T-helper 2 cell treated with Interferon-gamma antibody and Interleukin-4, amounts not matched to agents 5 μg/mL and 100 μg/mL, for 36 hours (primary cell): ENCODE measurements around the gene HOXA6.

Source experiments
- DNase-seq: peaks from one replicate; pipeline ENCODE4 v3.0.0; 2021; ENCODE audit warnings: low spot score
- H3K27ac Mint-ChIP-seq: one replicate; pipeline ENCODE4 v1.8.0; 2021; ENCODE audit warnings: mild to moderate bottlenecking, mixed read lengths
- H3K27me3 Mint-ChIP-seq: one replicate; pipeline ENCODE4 v1.8.0; 2021; ENCODE audit warnings: low read depth, mixed read lengths
- H3K36me3 Mint-ChIP-seq: one replicate; pipeline ENCODE4 v1.8.0; 2021; ENCODE audit warnings: low read depth, mixed read lengths
- H3K4me1 Mint-ChIP-seq: one replicate; pipeline ENCODE4 v1.8.0; 2021; ENCODE audit warnings: low read depth, mixed read lengths
- H3K4me3 Mint-ChIP-seq: one replicate; pipeline ENCODE4 v1.8.0; 2022; ENCODE audit warnings: mild to moderate bottlenecking, moderate library complexity, mixed read lengths
- H3K9me3 Mint-ChIP-seq: one replicate; pipeline ENCODE4 v1.8.0; 2021; ENCODE audit warnings: mixed read lengths

Gene HOXA6

GRCh38 chr7:27179503-27180430, 32.2 kb upstream of the HOXA6 start:
- peak; percentile 33 for DNase-seq
- H3K4me1 Mint-ChIP-seq, result peaks cover 8% of the 10 kb centered on the region
- H3K4me3 Mint-ChIP-seq, result peak overlapping the region; percentile 29
- H3K9me3 Mint-ChIP-seq, result no peaks in the 10 kb centered on the region
- H3K27me3 Mint-ChIP-seq, result peaks cover 77% of the 10 kb centered on the region
- peaks cover 2% of the 10 kb centered on the region for H3K36me3 Mint-ChIP-seq
- H3K27ac Mint-ChIP-seq, result no peak overlapping the region

GRCh38 chr7:27179030-27179429, 31.5 kb upstream of the HOXA6 start:
- peaks cover 78% of the 10 kb centered on the region for H3K27me3 Mint-ChIP-seq
- DNase-seq, result no peak
- H3K4me3 Mint-ChIP-seq, result no peak overlapping the region
- peaks cover 6% of the 10 kb centered on the region for H3K4me1 Mint-ChIP-seq
- H3K36me3 Mint-ChIP-seq, result peaks cover 2% of the 10 kb centered on the region
- no peak overlapping the region for H3K27ac Mint-ChIP-seq
- H3K9me3 Mint-ChIP-seq, result no peaks in the 10 kb centered on the region

GRCh38 chr7:27178366-27178765, 30.8 kb upstream of the HOXA6 start:
- no peak overlapping the region for H3K27ac Mint-ChIP-seq
- no peak overlapping the region for H3K4me3 Mint-ChIP-seq
- H3K4me1 Mint-ChIP-seq, result peaks cover 6% of the 10 kb centered on the region
- H3K27me3 Mint-ChIP-seq, result peaks cover 72% of the 10 kb centered on the region
- no peak for DNase-seq
- peaks cover 2% of the 10 kb centered on the region for H3K36me3 Mint-ChIP-seq
- no peaks in the 10 kb centered on the region for H3K9me3 Mint-ChIP-seq

- H3K27ac Mint-ChIP-seq, result no peak overlapping the region
- peaks cover 68% of the 10 kb centered on the region for H3K27me3 Mint-ChIP-seq
- H3K9me3 Mint-ChIP-seq, result no peaks in the 10 kb centered on the region
- no peak overlapping the region for H3K4me3 Mint-ChIP-seq
- H3K4me1 Mint-ChIP-seq, result peaks cover 6% of the 10 kb centered on the region
- H3K36me3 Mint-ChIP-seq, result peaks cover 2% of the 10 kb centered on the region
- no peak for DNase-seq
These were observed 30.3 kb upstream of the HOXA6 start for GRCh38 chr7:27177795-27178320.

DNA sequence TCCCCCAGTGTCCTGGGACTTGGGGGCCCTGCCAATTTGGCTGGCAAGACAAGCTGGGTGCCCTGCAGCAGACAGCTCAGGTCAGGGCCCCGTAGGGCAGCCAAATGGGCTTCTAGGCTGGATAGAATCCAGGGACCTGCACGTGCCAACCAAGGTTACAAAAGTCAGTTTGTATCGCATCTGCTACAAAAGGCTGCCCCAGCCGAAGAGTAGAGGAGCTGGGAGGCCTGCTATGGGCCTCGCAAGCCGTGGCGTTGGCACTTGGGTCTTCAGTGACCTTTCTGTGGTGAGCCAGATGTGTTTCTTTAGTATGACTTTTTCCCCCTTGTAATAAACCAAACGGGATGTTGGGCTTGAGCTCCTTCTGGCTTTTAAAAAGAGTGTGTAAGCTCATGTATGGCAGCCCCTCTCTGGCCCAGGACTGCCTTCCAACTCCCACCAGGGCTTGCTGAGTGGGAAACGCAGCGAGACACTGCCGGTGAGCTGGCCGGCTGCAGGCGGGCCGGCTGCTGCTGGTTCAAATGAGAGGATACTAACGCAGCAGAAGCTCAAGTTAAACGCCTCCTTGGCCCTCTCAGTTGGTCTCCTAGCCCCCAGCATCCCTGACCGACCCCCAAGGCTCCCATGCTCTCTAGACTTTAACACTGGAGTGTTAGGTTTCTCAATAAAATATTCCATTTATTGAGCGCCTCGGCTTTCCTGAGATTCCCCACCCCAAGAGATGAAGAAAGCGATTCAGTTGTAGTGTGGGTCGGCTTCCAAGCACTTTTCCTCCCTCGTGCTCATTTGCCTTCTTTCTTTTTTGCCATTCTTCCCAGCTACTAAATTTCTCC, 29.6 kb upstream of the HOXA6 start:
- no peaks in the 10 kb centered on the region for H3K9me3 Mint-ChIP-seq
- no peak overlapping the region for H3K4me3 Mint-ChIP-seq
- peaks cover 65% of the 10 kb centered on the region for H3K27me3 Mint-ChIP-seq
- H3K27ac Mint-ChIP-seq, result no peak overlapping the region
- peaks cover 2% of the 10 kb centered on the region for H3K36me3 Mint-ChIP-seq
- no peak for DNase-seq
- H3K4me1 Mint-ChIP-seq, result peaks cover 6% of the 10 kb centered on the region

- DNase-seq, result no peak
- no peak overlapping the region for H3K27ac Mint-ChIP-seq
- H3K4me3 Mint-ChIP-seq, result no peak overlapping the region
- H3K9me3 Mint-ChIP-seq, result no peaks in the 10 kb centered on the region
- H3K36me3 Mint-ChIP-seq, result peaks cover 6% of the 10 kb centered on the region
- H3K4me1 Mint-ChIP-seq, result peaks cover 8% of the 10 kb centered on the region
- peaks cover 66% of the 10 kb centered on the region for H3K27me3 Mint-ChIP-seq
These were observed 28.9 kb upstream of the HOXA6 start for GRCh38 chr7:27176524-27176845.

- Mint-ChIP-seq H3K27me3 (peaks cover 67% of the 10 kb centered on the region), H3K9me3 (no peaks in the 10 kb centered on the region), H3K27ac (no peak overlapping the region), H3K36me3 (peaks cover 6% of the 10 kb centered on the region), H3K4me3 (no peak overlapping the region), H3K4me1 (peaks cover 8% of the 10 kb centered on the region)
- no peak for DNase-seq
These were observed 28.3 kb upstream of the HOXA6 start for GRCh38 chr7:27175626-27176523.

DNA sequence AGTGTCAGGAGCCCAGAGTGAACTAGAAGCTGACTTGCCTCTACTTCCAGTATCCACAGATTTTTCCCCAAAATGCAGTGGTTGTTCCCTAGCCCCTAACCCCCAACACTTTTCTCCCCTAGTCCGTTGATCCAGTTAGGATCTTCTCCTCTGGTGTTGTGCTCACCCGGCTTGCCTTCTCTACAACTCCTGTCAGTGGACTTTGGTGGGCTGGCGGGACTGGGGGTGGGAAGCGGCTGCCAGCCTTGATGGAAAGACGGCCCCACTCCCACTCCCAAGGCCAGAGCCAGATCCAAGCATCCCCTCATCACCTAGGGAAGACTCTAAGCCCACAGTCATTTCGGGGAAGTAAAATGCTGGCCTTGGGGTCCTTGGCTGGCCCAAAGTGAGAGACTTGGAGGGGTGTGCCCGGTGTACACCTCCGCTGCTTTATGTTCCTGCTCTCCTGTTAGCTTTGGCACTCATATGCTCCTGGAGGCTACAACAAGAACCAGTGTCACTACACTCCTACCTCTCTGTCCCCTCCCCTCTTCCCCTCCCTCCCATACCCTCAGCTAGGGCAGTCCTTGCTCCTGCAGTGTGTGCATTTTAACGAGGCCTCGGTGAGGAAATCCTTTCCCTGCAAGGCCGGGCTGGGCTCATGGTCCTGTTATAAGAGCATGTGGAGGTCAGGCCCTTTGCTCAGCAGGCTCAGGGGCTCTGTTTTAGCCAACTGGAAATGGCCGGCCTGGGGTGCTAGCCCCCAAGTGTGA, 27.5 kb upstream of the HOXA6 start:
- Mint-ChIP-seq H3K27ac (peak overlapping the region; percentile 69), H3K4me3 (no peak overlapping the region), H3K9me3 (no peaks in the 10 kb centered on the region), H3K27me3 (peaks cover 71% of the 10 kb centered on the region), H3K4me1 (peaks cover 8% of the 10 kb centered on the region), H3K36me3 (peaks cover 6% of the 10 kb centered on the region)
- DNase-seq, result no peak

- no peak for DNase-seq
- peaks cover 6% of the 10 kb centered on the region for H3K36me3 Mint-ChIP-seq
- no peaks in the 10 kb centered on the region for H3K9me3 Mint-ChIP-seq
- H3K27ac Mint-ChIP-seq, result peak within 1 kb of the TSS; percentile 69
- H3K27me3 Mint-ChIP-seq, result peaks cover 68% of the 10 kb centered on the region
- peaks cover 2% of the 10 kb centered on the region for H3K4me1 Mint-ChIP-seq
- no peak within 1 kb of the TSS for H3K4me3 Mint-ChIP-seq
These were observed 26.6 kb upstream of the HOXA6 start, which contains the start of gene HOXA10 for GRCh38 chr7:27173956-27174873. TSS of gene HOXA10 (minus strand) at chr7:27174320. CDS start at chr7:27174306, 14 bp downstream.

DNA sequence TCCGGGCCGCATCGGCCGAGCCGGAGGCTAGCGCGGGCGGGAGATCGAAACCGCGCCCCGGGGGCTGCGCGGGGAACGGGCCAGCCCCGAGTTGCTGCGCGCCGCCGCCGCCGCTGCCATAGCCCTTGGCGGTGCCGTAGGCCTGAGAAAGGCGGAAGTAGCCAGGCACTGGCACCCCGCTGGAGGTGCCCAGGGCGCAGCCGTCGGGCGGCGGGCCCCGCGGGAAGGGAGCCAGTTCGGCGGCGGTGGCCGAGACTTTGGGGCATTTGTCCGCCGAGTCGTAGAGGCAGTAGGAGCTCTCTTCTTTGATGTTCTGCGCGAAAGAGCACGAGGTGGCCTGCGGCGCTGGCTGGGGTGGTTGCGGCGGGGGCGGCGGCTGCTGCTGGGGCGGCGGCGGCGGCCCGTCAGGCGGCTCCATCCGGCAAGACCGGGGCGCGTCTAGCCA, 26.0 kb upstream of the HOXA6 start:
- Mint-ChIP-seq H3K27ac (no peak overlapping the region), H3K4me1 (peaks cover 4% of the 10 kb centered on the region), H3K4me3 (no peak overlapping the region), H3K27me3 (peaks cover 70% of the 10 kb centered on the region), H3K9me3 (no peaks in the 10 kb centered on the region), H3K36me3 (peaks cover 8% of the 10 kb centered on the region)
- no peak for DNase-seq

DNA sequence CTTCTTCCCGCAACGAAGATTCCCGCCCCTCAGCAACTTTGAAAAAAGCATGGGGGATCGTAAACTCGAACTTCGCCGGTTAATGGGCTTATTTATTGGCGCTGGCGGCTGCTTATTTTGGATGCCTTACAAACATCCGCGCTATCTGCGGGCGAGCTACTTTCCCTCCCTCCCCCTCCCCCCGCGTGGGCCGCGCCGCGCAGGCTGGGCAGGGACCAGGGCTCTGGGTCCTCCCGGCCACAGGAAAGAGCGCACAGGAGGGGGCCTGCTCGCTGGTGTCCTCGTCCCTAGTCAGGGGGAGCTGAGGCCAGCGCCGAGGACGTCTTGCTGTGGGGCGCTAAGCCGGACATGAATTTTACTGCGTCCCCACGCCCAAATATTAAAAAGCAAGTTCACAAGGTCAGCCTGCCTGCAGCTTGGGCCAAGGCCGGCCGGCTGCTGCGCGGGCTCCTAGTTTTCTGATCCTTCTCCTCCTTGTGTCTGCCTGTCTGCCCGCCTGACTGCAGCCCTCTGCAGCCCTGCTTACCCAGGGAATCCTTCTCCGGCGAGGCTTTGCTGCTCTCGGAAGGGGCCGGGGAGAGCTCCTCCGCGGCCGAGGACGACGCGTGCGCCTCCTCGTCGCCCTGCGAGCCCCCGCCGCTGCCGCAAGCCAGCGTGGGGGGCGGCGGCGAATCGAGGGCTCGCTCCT, 25.4 kb upstream of the HOXA6 start:
- no peak for DNase-seq
- Mint-ChIP-seq H3K9me3 (no peaks in the 10 kb centered on the region), H3K4me3 (no peak overlapping the region)

More for the DNA sequence above, 25.4 kb upstream of the HOXA6 start:
- Mint-ChIP-seq H3K4me1 (peaks cover 5% of the 10 kb centered on the region), H3K36me3 (peaks cover 8% of the 10 kb centered on the region), H3K27ac (no peak overlapping the region), H3K27me3 (peaks cover 70% of the 10 kb centered on the region)
